ENCODE results near the gene MIB1. TPM values are rescaled to one million over a fixed set of nuclear protein-coding genes. Genes with fewer than 3 reads are reported as not detected.

The MIB1 gene
- polyA plus RNA-seq, 1 of the 3 experiments (the other 2 are of a cell fraction): 5.0 TPM

DNA sequence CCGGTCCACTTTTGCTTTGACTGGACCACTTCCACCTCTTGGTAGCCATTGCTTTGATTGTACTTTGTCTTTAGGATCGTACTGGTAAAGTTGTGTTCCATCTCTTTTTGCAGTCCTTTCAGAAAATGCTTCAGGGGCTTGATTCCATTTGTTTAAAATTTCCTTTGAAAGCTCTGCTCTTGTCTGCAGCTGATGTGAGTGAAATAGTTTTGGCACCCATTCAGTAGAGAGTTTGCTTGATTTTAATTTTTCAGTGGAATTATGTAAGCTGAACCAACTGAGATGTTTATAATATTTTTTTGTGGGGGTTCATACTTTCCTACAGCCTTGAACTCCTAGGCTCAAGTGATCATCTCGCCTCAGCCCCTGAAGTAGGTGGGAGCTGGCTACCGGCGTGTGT, 7.6 kb upstream of the MIB1 start:
- no peak for TF ChIP-seq CHD2 (IDR thresholded peaks at IDR 0.05; ENCODE audit: low read length, partially characterized antibody)
- TF ChIP-seq ELF1 (IDR thresholded peaks at IDR 0.05): no peak
- no peak for TF ChIP-seq FOSL2 (IDR thresholded peaks at IDR 0.05; ENCODE audit: borderline replicate concordance, low read depth)
- TF ChIP-seq, protein P1, sequence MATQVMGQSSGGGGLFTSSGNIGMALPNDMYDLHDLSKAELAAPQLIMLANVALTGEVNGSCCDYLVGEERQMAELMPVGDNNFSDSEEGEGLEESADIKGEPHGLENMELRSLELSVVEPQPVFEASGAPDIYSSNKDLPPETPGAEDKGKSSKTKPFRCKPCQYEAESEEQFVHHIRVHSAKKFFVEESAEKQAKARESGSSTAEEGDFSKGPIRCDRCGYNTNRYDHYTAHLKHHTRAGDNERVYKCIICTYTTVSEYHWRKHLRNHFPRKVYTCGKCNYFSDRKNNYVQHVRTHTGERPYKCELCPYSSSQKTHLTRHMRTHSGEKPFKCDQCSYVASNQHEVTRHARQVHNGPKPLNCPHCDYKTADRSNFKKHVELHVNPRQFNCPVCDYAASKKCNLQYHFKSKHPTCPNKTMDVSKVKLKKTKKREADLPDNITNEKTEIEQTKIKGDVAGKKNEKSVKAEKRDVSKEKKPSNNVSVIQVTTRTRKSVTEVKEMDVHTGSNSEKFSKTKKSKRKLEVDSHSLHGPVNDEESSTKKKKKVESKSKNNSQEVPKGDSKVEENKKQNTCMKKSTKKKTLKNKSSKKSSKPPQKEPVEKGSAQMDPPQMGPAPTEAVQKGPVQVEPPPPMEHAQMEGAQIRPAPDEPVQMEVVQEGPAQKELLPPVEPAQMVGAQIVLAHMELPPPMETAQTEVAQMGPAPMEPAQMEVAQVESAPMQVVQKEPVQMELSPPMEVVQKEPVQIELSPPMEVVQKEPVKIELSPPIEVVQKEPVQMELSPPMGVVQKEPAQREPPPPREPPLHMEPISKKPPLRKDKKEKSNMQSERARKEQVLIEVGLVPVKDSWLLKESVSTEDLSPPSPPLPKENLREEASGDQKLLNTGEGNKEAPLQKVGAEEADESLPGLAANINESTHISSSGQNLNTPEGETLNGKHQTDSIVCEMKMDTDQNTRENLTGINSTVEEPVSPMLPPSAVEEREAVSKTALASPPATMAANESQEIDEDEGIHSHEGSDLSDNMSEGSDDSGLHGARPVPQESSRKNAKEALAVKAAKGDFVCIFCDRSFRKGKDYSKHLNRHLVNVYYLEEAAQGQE (IDR thresholded peaks at IDR 0.05; ENCODE audit: low read depth, low read length): no peak
- TF ChIP-seq YY1 (IDR thresholded peaks at IDR 0.05; ENCODE audit: low read depth): no peak
- no peak for TF ChIP-seq NFIC (IDR thresholded peaks at IDR 0.05; ENCODE audit: borderline replicate concordance)
- no peak for TF ChIP-seq FOXJ3 (CRISPR knock-in tag; IDR thresholded peaks at IDR 0.05)
- TF ChIP-seq, protein P2, sequence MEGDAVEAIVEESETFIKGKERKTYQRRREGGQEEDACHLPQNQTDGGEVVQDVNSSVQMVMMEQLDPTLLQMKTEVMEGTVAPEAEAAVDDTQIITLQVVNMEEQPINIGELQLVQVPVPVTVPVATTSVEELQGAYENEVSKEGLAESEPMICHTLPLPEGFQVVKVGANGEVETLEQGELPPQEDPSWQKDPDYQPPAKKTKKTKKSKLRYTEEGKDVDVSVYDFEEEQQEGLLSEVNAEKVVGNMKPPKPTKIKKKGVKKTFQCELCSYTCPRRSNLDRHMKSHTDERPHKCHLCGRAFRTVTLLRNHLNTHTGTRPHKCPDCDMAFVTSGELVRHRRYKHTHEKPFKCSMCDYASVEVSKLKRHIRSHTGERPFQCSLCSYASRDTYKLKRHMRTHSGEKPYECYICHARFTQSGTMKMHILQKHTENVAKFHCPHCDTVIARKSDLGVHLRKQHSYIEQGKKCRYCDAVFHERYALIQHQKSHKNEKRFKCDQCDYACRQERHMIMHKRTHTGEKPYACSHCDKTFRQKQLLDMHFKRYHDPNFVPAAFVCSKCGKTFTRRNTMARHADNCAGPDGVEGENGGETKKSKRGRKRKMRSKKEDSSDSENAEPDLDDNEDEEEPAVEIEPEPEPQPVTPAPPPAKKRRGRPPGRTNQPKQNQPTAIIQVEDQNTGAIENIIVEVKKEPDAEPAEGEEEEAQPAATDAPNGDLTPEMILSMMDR (IDR thresholded peaks at IDR 0.05): no peak
- no peak for TF ChIP-seq GABPA (IDR thresholded peaks at IDR 0.05; ENCODE audit: low read depth)
- Histone ChIP-seq H3K9ac (no peak overlapping the region), H3K36me3 (replicated peaks in 1 of 2; ENCODE audit: control insufficient read depth in 1 of 2, insufficient read depth in 2 of 2, low read length in 1 of 2) (no peaks in the 10 kb centered on the region), H3K27ac (ENCODE audit: low read depth in 2 of 2, low read length in 1 of 2) (no peak overlapping the region), H3K9me2 (no peaks in the 10 kb centered on the region), H3K79me2 (ENCODE audit: insufficient read depth) (no peaks in the 10 kb centered on the region), H3F3A (replicated peaks; ENCODE audit: insufficient read depth) (no peaks in the 10 kb centered on the region), H2AFZ (ENCODE audit: low read depth) (no peak overlapping the region), H4K20me1 (ENCODE audit: insufficient read depth) (no peaks in the 10 kb centered on the region), H3K4me1 (ENCODE audit: control insufficient read depth in 1 of 2, insufficient read depth in 2 of 2, low read depth in 1 of 2, low read length in 1 of 2) (no peaks in the 10 kb centered on the region), H3K9me3 (no peaks in the 10 kb centered on the region), H3K4me3 (ENCODE audit: low read depth in 2 of 2, low read length in 1 of 2) (no peak overlapping the region), H3K4me2 (no peak overlapping the region), H3K27me3 (ENCODE audit: insufficient read depth) (no peaks in the 10 kb centered on the region)
- no peak for DNase-seq
- POLR2A ChIA-PET: no interaction called here
- CTCF ChIA-PET: no interaction called here
- 77% methylated on average over 5 of the region's 5 CpGs for WGBS (ENCODE audit: low lambda C conversion rate)

DNA sequence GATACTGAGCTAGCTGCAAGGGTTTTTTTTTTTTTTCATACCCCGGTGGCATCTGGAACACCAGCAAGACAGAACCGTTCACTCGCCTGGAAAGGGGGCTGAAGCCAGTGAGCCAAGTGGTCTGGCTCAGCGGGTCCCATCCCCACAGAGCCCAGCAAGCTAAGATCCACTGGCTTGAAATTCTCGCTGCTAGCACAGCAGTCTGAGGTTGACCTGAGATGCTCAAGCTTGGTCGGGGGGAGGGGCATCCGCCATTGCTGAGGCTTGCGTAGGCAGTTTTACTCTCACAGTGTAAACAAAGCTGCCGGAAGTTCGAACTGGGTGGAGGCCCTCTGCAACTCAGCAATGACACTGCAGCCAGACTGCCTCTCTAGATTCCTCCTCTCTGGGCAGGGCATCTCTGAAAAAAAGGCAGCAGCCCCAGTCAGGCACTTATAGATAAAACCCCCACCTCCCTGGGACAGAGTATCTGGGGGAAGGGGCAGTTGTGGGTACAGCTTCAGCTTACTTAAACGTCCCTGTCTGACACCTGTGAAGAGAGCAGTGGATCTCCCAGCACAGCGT, 5.1 kb upstream of the MIB1 start:
- Histone ChIP-seq H3K36me3 (replicated peaks in 1 of 2; ENCODE audit: control insufficient read depth in 1 of 2, insufficient read depth in 2 of 2, low read length in 1 of 2) (no peaks in the 10 kb centered on the region), H2AFZ (ENCODE audit: low read depth) (no peak overlapping the region), H3F3A (replicated peaks; ENCODE audit: insufficient read depth) (no peaks in the 10 kb centered on the region), H3K4me2 (no peak overlapping the region), H3K27ac (ENCODE audit: low read depth in 2 of 2, low read length in 1 of 2) (no peak overlapping the region), H3K4me1 (ENCODE audit: control insufficient read depth in 1 of 2, insufficient read depth in 2 of 2, low read depth in 1 of 2, low read length in 1 of 2) (no peaks in the 10 kb centered on the region), H4K20me1 (ENCODE audit: insufficient read depth) (no peaks in the 10 kb centered on the region), H3K9me3 (no peaks in the 10 kb centered on the region), H3K9me2 (no peaks in the 10 kb centered on the region), H3K4me3 (ENCODE audit: low read depth in 2 of 2, low read length in 1 of 2) (no peak overlapping the region), H3K9ac (no peak overlapping the region), H3K79me2 (ENCODE audit: insufficient read depth) (no peaks in the 10 kb centered on the region), H3K27me3 (ENCODE audit: insufficient read depth) (no peaks in the 10 kb centered on the region)
- ChIA-PET CTCF (interaction anchor here (1.0 kb wide), 1 partner anchor 135 kb away, joined by 3 read pairs; the partner anchor contains the start of gene ESCO1), POLR2A (no interaction called here)
- 72% methylated on average over 12 of the region's 12 CpGs for WGBS (ENCODE audit: low lambda C conversion rate)
- no peak for DNase-seq
- TF ChIP-seq, protein P3, sequence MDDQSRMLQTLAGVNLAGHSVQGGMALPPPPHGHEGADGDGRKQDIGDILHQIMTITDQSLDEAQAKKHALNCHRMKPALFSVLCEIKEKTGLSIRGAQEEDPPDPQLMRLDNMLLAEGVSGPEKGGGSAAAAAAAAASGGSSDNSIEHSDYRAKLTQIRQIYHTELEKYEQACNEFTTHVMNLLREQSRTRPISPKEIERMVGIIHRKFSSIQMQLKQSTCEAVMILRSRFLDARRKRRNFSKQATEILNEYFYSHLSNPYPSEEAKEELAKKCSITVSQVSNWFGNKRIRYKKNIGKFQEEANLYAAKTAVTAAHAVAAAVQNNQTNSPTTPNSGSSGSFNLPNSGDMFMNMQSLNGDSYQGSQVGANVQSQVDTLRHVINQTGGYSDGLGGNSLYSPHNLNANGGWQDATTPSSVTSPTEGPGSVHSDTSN (IDR thresholded peaks at IDR 0.05): no peak
- TF ChIP-seq, protein P2 (IDR thresholded peaks at IDR 0.05): no peak
- TF ChIP-seq YY1 (IDR thresholded peaks at IDR 0.05; ENCODE audit: low read depth) (no peak), TAF1 (IDR thresholded peaks at IDR 0.05; ENCODE audit: borderline replicate concordance, low read depth, low read length) (no peak)
- TF ChIP-seq, protein P1 (IDR thresholded peaks at IDR 0.05; ENCODE audit: low read depth, low read length): no peak
- TF ChIP-seq, protein P4, sequence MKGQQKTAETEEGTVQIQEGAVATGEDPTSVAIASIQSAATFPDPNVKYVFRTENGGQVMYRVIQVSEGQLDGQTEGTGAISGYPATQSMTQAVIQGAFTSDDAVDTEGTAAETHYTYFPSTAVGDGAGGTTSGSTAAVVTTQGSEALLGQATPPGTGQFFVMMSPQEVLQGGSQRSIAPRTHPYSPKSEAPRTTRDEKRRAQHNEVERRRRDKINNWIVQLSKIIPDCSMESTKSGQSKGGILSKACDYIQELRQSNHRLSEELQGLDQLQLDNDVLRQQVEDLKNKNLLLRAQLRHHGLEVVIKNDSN (IDR thresholded peaks at IDR 0.05; ENCODE audit: borderline replicate concordance, low read depth): no peak
